Activated CD4-positive, alpha-beta T cell treated with anti-CD3 and anti-CD28 coated beads, Interleukin-10, Interleukin-2, amounts not matched to agents 100 ng/mL and 50 ng/mL, durations not matched to agents 16 hours and 8 hours (primary cell): Measurements from ENCODE around the gene PRR5L.
"Not testable (repeated sequence)": the region's sequence is repeated elsewhere in the genome, so short reads cannot be mapped to it uniquely, and the experiment has no call there.

Experiments
- DNase-seq: peaks from one replicate; pipeline ENCODE4 v3.0.0-alpha.2; 2020

The PRR5L gene

DNA sequence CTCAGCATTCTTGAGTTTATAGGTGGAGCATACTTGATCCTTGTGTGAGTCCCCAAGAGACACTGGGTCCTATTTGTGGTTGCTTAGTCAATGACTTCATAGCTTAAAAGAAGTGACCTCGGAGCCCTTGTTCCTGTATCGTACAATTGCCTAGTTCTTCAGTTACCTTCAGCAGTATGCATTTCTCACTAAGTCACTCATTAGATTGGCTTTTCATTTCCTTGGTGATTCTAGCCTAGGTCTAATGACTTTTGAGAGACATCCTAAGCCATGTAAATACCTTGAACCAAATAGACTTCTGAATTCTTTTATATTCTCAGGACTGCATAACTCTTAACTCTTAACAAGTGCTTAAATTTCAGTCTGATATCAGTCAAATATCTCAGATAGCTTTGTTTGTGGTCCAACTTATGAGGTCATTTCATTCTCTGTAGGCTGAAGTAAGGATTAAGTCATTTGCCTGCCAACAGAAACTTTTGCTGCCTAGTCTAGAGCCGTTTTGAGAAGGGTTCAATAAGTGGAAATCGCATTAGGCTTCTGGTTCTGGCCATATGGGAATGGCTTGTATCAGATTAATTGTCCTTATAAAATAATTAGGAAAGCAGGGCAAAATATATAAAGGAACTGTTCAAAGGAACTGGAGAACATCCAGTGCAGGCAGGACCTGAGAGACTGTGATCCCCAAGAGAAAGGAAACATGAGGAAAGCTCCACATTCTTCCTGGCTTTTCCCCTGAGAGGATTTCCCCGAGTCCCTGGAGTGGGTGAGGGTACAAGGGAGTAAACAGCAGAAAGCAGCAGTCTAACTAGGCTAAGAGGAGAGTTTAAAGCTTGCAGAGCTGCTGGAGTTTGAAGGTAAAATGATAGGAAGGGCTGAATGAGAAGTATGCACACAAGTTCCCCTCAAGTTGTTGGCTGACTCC is 174.1 kb downstream of the PRR5L start:
- DNase-seq, result no peak

DNA sequence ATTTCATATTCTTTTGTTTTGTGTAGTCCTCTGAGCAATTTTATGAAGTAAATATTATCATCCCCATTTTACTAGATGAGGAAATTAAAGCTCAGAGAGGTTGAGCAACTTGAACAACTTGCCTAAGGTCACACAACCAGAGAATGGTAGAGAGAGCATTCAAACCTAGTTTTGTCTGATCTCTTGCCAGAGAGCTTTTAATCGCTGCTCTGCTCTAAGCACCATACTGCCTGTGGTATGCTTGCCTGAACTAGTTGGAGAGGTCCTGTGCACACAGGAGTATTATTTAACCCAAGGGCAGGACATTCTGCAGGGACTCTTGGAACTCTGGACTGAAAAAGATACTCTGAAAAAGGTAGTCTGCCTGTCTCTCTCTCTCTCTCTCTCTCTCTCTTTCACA is 175.5 kb downstream of the PRR5L start:
- DNase-seq, result no peak

DNA sequence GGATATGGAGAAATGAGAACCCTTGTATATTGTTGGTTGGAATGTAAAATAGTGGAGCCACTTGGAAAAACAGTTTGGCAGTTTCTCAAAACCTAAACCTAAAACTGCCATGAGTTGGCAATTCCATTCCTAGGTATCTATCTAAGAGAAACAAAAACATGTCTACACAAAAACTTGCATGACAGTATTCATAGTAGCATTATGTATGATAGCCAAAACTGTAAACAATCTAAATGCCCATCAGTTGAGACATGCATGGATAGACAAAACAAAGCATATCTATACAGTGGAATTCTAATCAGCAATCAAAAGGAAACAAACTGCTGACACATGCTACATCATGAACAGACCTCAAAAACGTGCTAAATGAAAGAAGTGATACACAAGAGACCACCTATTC is 179.1 kb downstream of the PRR5L start:
- DNase-seq, result no peak

DNA sequence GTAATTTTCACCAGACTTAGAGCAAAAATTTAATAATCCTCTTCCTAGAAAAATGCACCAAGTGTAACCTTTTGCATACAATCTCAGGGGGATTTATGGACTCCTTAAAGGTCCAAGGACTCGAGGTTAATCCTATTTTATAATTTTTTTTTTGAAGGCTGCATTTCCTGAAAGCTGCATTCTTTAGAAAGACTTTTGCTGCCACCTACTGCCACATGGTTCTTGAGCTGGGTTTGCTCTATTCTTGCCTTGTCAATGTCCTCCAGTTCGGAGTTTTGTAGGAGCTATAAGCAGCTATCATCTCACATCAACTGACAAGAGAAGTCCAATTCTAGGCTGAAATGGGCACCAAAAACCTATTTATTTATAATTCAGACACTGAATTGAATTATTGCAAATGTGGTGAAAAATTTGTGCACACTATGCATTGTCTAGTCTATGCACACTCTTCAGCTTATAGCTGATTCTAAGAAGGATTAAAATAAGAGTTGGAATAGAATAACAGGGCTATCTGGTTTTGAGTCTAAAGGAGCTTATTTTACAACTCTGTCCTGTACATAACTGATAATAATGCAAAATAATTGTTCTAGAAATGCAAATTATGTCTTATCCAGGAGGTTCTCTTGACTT is 182.7 kb downstream of the PRR5L start:
- peak; percentile 51 for DNase-seq

DNA sequence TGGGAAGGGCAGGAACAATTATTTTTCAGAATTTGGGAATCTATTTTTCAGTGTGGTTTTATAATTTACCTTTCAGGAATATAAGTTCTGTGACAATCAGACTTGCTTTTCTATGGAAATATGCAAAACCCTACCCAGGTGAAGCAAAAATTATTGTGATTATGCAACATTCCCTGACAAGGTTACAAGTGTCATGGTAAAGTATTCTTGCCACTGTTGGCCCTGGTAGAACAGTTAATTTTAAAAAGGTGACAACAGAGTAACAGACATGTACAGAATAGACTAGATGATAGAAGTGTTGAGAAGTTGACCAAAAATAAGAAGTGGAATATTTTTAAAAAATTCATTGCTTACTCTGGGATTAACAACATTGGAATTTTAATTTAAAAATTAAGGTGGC is 184.7 kb downstream of the PRR5L start:
- no peak for DNase-seq

DNA sequence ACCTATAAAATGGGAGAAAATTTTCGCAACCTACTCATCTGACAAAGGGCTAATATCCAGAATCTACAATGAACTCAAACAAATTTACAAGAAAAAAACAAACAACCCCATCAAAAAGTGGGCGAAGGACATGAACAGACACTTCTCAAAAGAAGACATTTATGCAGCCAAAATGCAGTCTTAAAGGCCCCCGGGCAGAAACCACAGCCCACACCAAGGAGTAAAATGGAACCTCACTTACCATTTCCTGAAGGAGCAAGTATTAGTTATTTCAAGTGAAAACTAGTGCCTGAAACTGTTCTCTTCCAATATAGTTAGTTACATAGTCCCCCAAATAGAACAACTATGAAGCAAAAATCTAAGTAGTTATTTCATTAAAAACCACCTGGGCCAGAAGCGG is 187.0 kb downstream of the PRR5L start:
- not testable (repeated sequence) for DNase-seq

- DNase-seq, result no peak
These were observed 189.4 kb downstream of the PRR5L start for GRCh38 chr11:36485298-36486002.

DNA sequence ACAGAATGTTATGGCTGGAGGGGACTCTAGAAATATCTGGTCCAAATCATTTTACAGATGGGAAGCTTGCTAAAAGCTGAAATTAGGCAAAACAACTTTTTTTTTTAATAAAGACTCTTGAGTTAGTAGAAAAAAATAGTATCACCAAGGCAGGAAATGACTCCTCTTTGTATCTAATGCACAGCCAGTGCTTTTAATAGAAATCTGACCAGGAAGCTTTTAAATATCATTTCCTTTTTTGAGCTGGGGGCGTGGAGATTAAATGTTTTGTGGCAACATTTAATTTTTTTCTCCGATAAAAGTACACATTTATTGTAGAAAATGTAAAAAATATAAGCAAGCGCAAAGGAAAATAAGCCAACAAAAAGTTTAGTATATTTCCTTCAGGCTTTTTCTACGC is 191.5 kb downstream of the PRR5L start:
- no peak for DNase-seq

DNA sequence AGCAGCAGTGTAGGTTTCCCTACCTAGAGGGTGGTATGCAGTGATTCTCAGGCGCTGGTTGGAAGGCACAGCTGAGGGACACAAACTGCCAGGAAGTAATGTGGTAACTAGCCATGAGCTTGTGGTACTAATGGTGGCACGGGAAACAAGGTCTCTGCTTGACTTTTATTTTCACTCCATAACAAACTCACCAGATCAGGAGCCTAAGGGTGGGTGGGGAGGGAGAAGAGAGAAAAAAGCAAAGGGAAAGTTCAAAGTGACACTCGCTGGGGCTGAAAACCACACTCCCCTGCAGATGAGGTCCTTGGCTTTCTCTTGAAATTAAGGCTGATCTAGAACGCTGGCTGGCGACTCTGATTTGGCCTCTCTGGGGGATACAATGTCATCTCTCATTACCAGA is 192.0 kb downstream of the PRR5L start:
- DNase-seq, result no peak

- no peak for DNase-seq
These were observed 194.1 kb downstream of the PRR5L start for GRCh38 chr11:36490026-36490806.

DNA sequence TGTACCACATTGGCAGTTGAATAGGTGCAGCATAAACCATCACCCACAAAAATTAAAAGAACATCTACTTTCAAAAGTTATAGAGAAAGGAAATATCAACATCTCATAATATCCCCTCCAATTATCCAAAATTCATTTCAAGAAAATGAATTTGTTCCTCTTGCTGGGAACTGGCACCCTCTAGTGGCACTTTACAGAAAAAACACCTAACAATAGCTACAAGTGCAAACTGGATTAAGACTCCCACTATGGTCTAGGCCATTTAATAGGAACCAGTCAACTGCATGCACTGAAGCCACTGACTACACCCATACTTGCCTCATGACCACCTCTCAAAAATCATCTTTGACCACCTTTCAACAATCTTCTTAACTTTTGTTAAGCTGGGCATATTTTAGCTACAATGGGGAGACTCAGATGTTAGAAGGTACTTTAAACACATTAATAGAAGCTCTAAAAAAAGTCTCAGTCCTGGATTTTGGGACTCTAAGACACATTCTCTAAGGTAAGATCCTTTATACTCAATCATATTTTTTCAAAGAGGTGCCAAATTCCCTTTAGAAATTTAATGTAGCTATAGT is 196.7 kb downstream of the PRR5L start:
- peak; percentile 57 for DNase-seq

GRCh38 chr11:36493332-36493731 is 197.2 kb downstream of the PRR5L start:
- DNase-seq, result no peak

DNA sequence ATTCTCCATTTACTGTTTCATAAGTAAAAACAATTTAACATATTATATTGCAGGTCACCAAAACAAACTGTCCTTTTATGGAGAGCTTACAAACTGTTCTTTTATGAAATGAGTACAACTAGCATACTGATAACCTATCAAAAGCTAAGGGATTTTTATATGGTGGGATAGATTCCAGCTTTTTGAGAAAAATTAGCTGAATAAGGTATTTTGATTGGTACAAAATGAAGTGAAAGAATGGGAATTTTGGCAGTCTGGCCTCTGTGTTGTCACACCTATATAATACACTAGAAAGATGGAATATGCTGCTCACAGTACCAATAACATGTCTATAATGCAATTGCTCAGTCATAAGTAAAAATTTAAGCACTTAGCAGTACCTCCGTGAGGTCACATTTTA is 202.6 kb downstream of the PRR5L start:
- no peak for DNase-seq

GRCh38 chr11:36499315-36499714 is 203.2 kb downstream of the PRR5L start:
- no peak for DNase-seq

DNA sequence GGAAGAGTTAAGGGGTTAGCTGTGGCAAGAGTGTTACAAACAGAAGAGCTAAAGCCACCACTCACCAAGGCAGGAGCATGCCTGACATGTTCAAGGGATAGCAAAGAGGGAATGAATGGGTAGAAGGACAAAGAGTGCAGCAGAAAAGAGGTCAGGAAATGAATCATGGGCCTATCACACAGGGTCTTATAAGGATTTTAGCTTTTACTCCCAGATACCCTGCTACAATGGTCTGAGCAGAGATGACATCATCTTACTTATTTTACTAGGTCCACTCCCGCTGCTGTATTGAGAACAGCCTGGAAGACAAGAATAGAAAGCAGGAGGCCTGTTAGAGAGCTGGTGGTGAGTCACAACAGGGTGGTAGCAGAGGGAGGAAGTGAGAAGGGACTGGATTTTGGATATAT is 204.2 kb downstream of the PRR5L start:
- DNase-seq, result peak; percentile 37

- DNase-seq, result no peak
These were observed 205.1 kb downstream of the PRR5L start for GRCh38 chr11:36501236-36501635.

- DNase-seq, result peak; percentile 34
These were observed 211.9 kb downstream of the PRR5L start for GRCh38 chr11:36507824-36508489.

DNA sequence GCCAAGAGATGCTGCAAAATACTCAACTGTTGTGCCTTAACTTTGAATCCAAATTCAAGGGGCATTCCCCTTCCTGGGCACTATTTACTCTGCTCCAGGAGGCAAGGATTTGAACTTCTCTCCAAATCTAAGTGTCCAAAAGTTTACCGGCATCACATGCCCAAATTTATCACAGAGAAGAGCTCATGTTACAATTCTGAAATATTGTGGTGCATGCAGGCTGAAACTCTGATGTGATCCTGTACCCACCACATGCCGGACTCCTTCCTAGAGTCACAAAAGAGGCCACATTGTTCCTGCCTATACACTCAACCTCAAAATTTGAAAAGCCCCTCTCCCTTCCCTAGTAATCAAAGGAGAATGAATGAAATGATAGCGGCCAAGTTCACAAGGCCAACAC is 212.7 kb downstream of the PRR5L start:
- no peak for DNase-seq

GRCh38 chr11:36509201-36509639 is 213.1 kb downstream of the PRR5L start:
- DNase-seq, result peak; percentile 27

- DNase-seq, result peak; percentile 90
These were observed 213.9 kb downstream of the PRR5L start, which contains the start of gene TRAF6 for GRCh38 chr11:36509694-36510593. Gene TRAF6, minus strand, starts transcription at chr11:36510272. Its CDS starts 8,757 bp downstream, at chr11:36501515.

GRCh38 chr11:36510594-36510942 is 214.5 kb downstream of the PRR5L start:
- no peak for DNase-seq
